NOMO-1 treated with dmso at 0.1 percent for 144 hours (cell line): ENCODE results near the gene CEACAM16.

ENCODE experiments used
- DNase-seq: peaks from one replicate; lab custom pipeline; 2025; ENCODE audit not compliant: unreplicated experiment; lab: John Stamatoyannopoulos, UW

CEACAM16 gene

GRCh38 chr19:44759083-44759804 lies 60.3 kb downstream of the CEACAM16 start:
- no peak for DNase-seq
